T-helper 17 cell (primary cell): ENCODE data around the gene PHKA1. TPM values are rescaled to one million over a fixed set of nuclear protein-coding genes. Genes with fewer than 3 reads are reported as not detected.

Experiments used
- ATAC-seq: fragments of 150-1000 bp; cut with Tn5 transposase; 2 replicates; pipeline ENCODE4 v1.10.0; 2021; ENCODE audit warnings: mild to moderate bottlenecking, moderate library complexity
- DNase-seq, 3 donors: peaks; one replicate each; pipeline versions ENCODE4 v3.0.0 to v3.0.0-alpha.2; 2020 to 2021
- H3K9me3 ChIP-seq: one replicate; pipeline ENCODE4 v1.7.0; 2013; ENCODE audit warnings: low read length, mild to moderate bottlenecking; ENCODE audit not compliant: control insufficient read depth, poor library complexity, severe bottlenecking
- H3K27ac Mint-ChIP-seq: one replicate; pipeline ENCODE4 v1.8.0; 2022; ENCODE audit warnings: mild to moderate bottlenecking, moderate library complexity, mixed read lengths
- H3K27me3 Mint-ChIP-seq: one replicate; pipeline ENCODE4 v1.8.0; 2022; ENCODE audit warnings: mixed read lengths
- H3K36me3 Mint-ChIP-seq: one replicate; pipeline ENCODE4 v1.8.0; 2022; ENCODE audit warnings: low read depth, mixed read lengths
- H3K4me1 Mint-ChIP-seq: one replicate; pipeline ENCODE4 v1.8.0; 2022; ENCODE audit warnings: mild to moderate bottlenecking, mixed read lengths
- H3K4me3 Mint-ChIP-seq: one replicate; pipeline ENCODE4 v1.8.0; 2022; ENCODE audit warnings: mild to moderate bottlenecking, moderate library complexity, mixed read lengths
- total RNA-seq, 4 donors: library from RNA in 2 of 4; stranded (reverse) in 2 of 4; gene quantifications; one replicate each; pipeline ENCODE4 v1.2.3 and lab custom pipeline; 2022 to 2026

Gene PHKA1
- total RNA-seq, 2 donors from 2014 or later, result 0.29 to 0.32 TPM

GRCh38 chrX:72539822-72540221 is 174.3 kb downstream of the PHKA1 start:
- H3K4me3 Mint-ChIP-seq, result no peak overlapping the region
- peaks cover 7% of the 10 kb centered on the region for H3K4me1 Mint-ChIP-seq
- no peak for DNase-seq
- H3K27me3 Mint-ChIP-seq, result no peaks in the 10 kb centered on the region
- peaks cover 8% of the 10 kb centered on the region for H3K36me3 Mint-ChIP-seq
- no peaks in the 10 kb centered on the region for H3K9me3 ChIP-seq
- H3K27ac Mint-ChIP-seq, result no peak overlapping the region
- no peak for ATAC-seq

GRCh38 chrX:72536542-72536941 is 177.6 kb downstream of the PHKA1 start:
- ATAC-seq, result no peak

GRCh38 chrX:72532366-72532765 is 181.7 kb downstream of the PHKA1 start:
- no peaks in the 10 kb centered on the region for H3K27me3 Mint-ChIP-seq
- peaks cover 2% of the 10 kb centered on the region for H3K36me3 Mint-ChIP-seq
- no peak overlapping the region for H3K27ac Mint-ChIP-seq
- no peak overlapping the region for H3K4me3 Mint-ChIP-seq
- H3K9me3 ChIP-seq, result no peaks in the 10 kb centered on the region
- DNase-seq, result no peak
- no peak for ATAC-seq
- H3K4me1 Mint-ChIP-seq, result no peaks in the 10 kb centered on the region

More at GRCh38 chrX:72536542-72536941, 177.6 kb downstream of the PHKA1 start:
- H3K9me3 ChIP-seq, result no peaks in the 10 kb centered on the region
- H3K27me3 Mint-ChIP-seq, result no peaks in the 10 kb centered on the region
- peaks cover 3% of the 10 kb centered on the region for H3K4me1 Mint-ChIP-seq
- H3K27ac Mint-ChIP-seq, result no peak overlapping the region
- no peak overlapping the region for H3K4me3 Mint-ChIP-seq
- H3K36me3 Mint-ChIP-seq, result peaks cover 4% of the 10 kb centered on the region
- no peak for DNase-seq

Other genes starting within 250 kb of the PHKA1 start
- gene HDAC8, start 141.5 kb downstream of the PHKA1 start, total RNA-seq, result 10 to 100 TPM; 13.7 to 14.3 TPM
- gene DMRTC1B, start 62.6 kb upstream of the PHKA1 start, total RNA-seq, result under 1 TPM; 0.65 to 0.86 TPM
- gene FAM236B, start 68.4 kb upstream of the PHKA1 start, total RNA-seq, result not detected
- not detected for gene FAM236D, start 93.9 kb upstream of the PHKA1 start, total RNA-seq
- not detected for gene FAM236C, start 198.3 kb upstream of the PHKA1 start, total RNA-seq
- gene FAM236A, start 223.9 kb upstream of the PHKA1 start, total RNA-seq, result not detected
- gene DMRTC1, start 229.5 kb upstream of the PHKA1 start, total RNA-seq, result 1 to 10 TPM in 1 of 2 donors, not detected in 1; 1.8 TPM